Activated gamma-delta T cell (primary cell): ENCODE data around the gene ZDHHC13.

Experiments used
- DNase-seq: peaks from one replicate; lab custom pipeline; 2025; lab: John Stamatoyannopoulos, UW
- total RNA-seq, 2 donors: gene quantifications; one replicate each; lab custom pipeline; 2026; lab: John Stamatoyannopoulos, UW

ZDHHC13 gene
- 40.3 to 45.0 reads per million in 2 donors for total RNA-seq

GRCh38 chr11:19116971-19117759, at the start of gene ZDHHC13:
ZDHHC13 (plus strand) TSS chr11:19117168; CDS start chr11:19117250, 82 bp downstream.
- DNase-seq: peak; percentile 84

GRCh38 chr11:19071255-19071654, 45.7 kb upstream of the ZDHHC13 start:
- no peak for DNase-seq

- no peak for DNase-seq
Observed at GRCh38 chr11:19072464-19072863, 44.5 kb upstream of the ZDHHC13 start.

- no peak for DNase-seq
Observed at GRCh38 chr11:19073454-19074415, 43.2 kb upstream of the ZDHHC13 start.

GRCh38 chr11:19075636-19076035, 41.3 kb upstream of the ZDHHC13 start:
- DNase-seq: no peak

- DNase-seq: no peak
Observed at GRCh38 chr11:19076744-19077589, 40.0 kb upstream of the ZDHHC13 start.

- DNase-seq: no peak
Observed at GRCh38 chr11:19077965-19078364, 39.0 kb upstream of the ZDHHC13 start.

- DNase-seq: no peak
Observed at GRCh38 chr11:19079643-19080440, 37.1 kb upstream of the ZDHHC13 start.

- DNase-seq: no peak
Observed at GRCh38 chr11:19080579-19080993, 36.4 kb upstream of the ZDHHC13 start.

- DNase-seq: no peak
Observed at GRCh38 chr11:19083166-19083565, 33.8 kb upstream of the ZDHHC13 start.

- no peak for DNase-seq
Observed at GRCh38 chr11:19084661-19085315, 32.2 kb upstream of the ZDHHC13 start.

GRCh38 chr11:19087658-19088057, 29.3 kb upstream of the ZDHHC13 start:
- DNase-seq: no peak

- no peak for DNase-seq
Observed at GRCh38 chr11:19088791-19089190, 28.2 kb upstream of the ZDHHC13 start.

- DNase-seq: no peak
Observed at GRCh38 chr11:19089421-19089820, 27.5 kb upstream of the ZDHHC13 start.

- DNase-seq: no peak
Observed at GRCh38 chr11:19091366-19091765, 25.6 kb upstream of the ZDHHC13 start.

- no peak for DNase-seq
Observed at GRCh38 chr11:19092342-19092741, 24.6 kb upstream of the ZDHHC13 start.

- no peak for DNase-seq
Observed at GRCh38 chr11:19092850-19093249, 24.1 kb upstream of the ZDHHC13 start.

GRCh38 chr11:19093976-19094375, 23.0 kb upstream of the ZDHHC13 start:
- DNase-seq: no peak

GRCh38 chr11:19094859-19095258, 22.1 kb upstream of the ZDHHC13 start:
- no peak for DNase-seq

GRCh38 chr11:19099093-19099492, 17.9 kb upstream of the ZDHHC13 start:
- no peak for DNase-seq
